A549 (cell line): ENCODE results near the gene ZNF785. TPM values are rescaled to one million over a fixed set of nuclear protein-coding genes. Genes with fewer than 3 reads are reported as not detected.

ENCODE experiments used
- BCL3 ChIP-seq: fragments of >200 bp; sonication (Bioruptor Twin); formaldehyde crosslinking; IDR thresholded peaks from 3 replicates; pipeline ENCODE4 v1.6.1; 2016
- BHLHE40 ChIP-seq: IDR thresholded peaks from 2 replicates; pipeline ENCODE4 v1.6.1; 2012; ENCODE audit warnings: low read depth, low read length, inconsistent platforms
- CEBPB ChIP-seq, 2 experiments: fragments of >200 bp in 1 of 2; sonication (Bioruptor Twin) in 1 of 2; formaldehyde crosslinking in 1 of 2; IDR thresholded peaks; 2 replicates each; pipeline ENCODE4 v1.6.1; 2012 to 2016
- CHD2 ChIP-seq: fragments of 150-350 bp; IDR thresholded peaks from 2 replicates; pipeline ENCODE4 v1.6.1; 2014; ENCODE audit warnings: low read length; ENCODE audit not compliant: partially characterized antibody
- CHD4 ChIP-seq: fragments of 200-600 bp; sonication (generic); IDR thresholded peaks from 2 replicates; pipeline ENCODE4 v1.6.1; 2016; ENCODE audit warnings: antibody characterized with exemption, mild to moderate bottlenecking, borderline replicate concordance
- CTCF ChIP-seq: fragments of >200 bp; sonication (Bioruptor Twin); formaldehyde crosslinking; IDR thresholded peaks from 3 replicates; pipeline ENCODE4 v1.5.1; 2016
- E2F6 ChIP-seq: IDR thresholded peaks from 2 replicates; pipeline ENCODE4 v1.6.1; 2012; ENCODE audit warnings: low read depth, borderline replicate concordance
- EHF ChIP-seq: fragments of 250-450 bp; sonication (Bioruptor Pico); IDR thresholded peaks from 2 replicates; pipeline ENCODE4 v1.5.0; 2020; ENCODE audit warnings: mild to moderate bottlenecking
- EHMT2 ChIP-seq: fragments of 200-600 bp; sonication (generic); IDR thresholded peaks from 2 replicates; pipeline ENCODE4 v1.6.1; 2016; ENCODE audit warnings: antibody characterized with exemption, low read depth, mild to moderate bottlenecking, moderate library complexity
- ELK1 ChIP-seq: fragments of 150-350 bp; IDR thresholded peaks from 2 replicates; pipeline ENCODE4 v1.6.1; 2014; ENCODE audit warnings: low read depth, mild to moderate bottlenecking, low read length
- EP300 ChIP-seq, 2 experiments: fragments of >200 bp; sonication (Bioruptor Twin); formaldehyde crosslinking; IDR thresholded peaks; 2 replicates in 1 of 2; 3 replicates in 1 of 2; pipeline ENCODE4 v1.6.1; 2016 to 2017
- FOSB ChIP-seq: fragments of 250-450 bp; sonication (Bioruptor Pico); IDR thresholded peaks from 2 replicates; pipeline ENCODE4 v1.5.0; 2020; ENCODE audit warnings: mild to moderate bottlenecking, moderate library complexity
- FOSL2 ChIP-seq, 2 experiments: fragments of 450-650 bp in 1 of 2; fragments of >200 bp in 1 of 2; sonication (Bioruptor Twin) in 1 of 2; formaldehyde crosslinking; IDR thresholded peaks; 2 replicates each; pipeline versions ENCODE4 v1.5.0 to v1.6.1; 2016 to 2020; ENCODE audit warnings: mild to moderate bottlenecking in 1 of 2, moderate library complexity in 1 of 2
- FOXS1 ChIP-seq: fragments of 250-450 bp; sonication (Bioruptor Pico); IDR thresholded peaks from 2 replicates; pipeline ENCODE4 v1.5.0; 2020; ENCODE audit warnings: mild to moderate bottlenecking, moderate library complexity
- GATA3 ChIP-seq: IDR thresholded peaks from 2 replicates; pipeline ENCODE4 v1.6.1; 2012; ENCODE audit warnings: borderline replicate concordance
- HES2 ChIP-seq: fragments of >200 bp; sonication (Bioruptor Twin); formaldehyde crosslinking; IDR thresholded peaks from 2 replicates; pipeline ENCODE4 v1.6.1; 2016
- HMGXB4 ChIP-seq: fragments of 250-450 bp; sonication (Bioruptor Pico); IDR thresholded peaks from 2 replicates; pipeline ENCODE4 v1.5.0; 2021; ENCODE audit warnings: mild to moderate bottlenecking, moderate library complexity, borderline replicate concordance
- HOXB13 ChIP-seq: fragments of 250-450 bp; sonication (Bioruptor Pico); IDR thresholded peaks from 2 replicates; pipeline ENCODE4 v1.5.0; 2020; ENCODE audit warnings: low read depth, mild to moderate bottlenecking, moderate library complexity
- JUNB ChIP-seq: fragments of >200 bp; sonication (Bioruptor Twin); formaldehyde crosslinking; IDR thresholded peaks from 2 replicates; pipeline ENCODE4 v1.6.1; 2016
- KDM5A ChIP-seq: fragments of 200-600 bp; sonication (generic); IDR thresholded peaks from 2 replicates; pipeline ENCODE4 v1.6.1; 2016; ENCODE audit warnings: antibody characterized with exemption, mild to moderate bottlenecking
- MAFK ChIP-seq: fragments of 450-650 bp; IDR thresholded peaks from 2 replicates; pipeline ENCODE4 v1.6.1; 2014; ENCODE audit not compliant: partially characterized antibody
- MAX ChIP-seq: IDR thresholded peaks from 2 replicates; pipeline ENCODE4 v1.6.1; 2012
- MYC ChIP-seq: IDR thresholded peaks from 2 replicates; pipeline ENCODE4 v1.6.1; 2012; ENCODE audit warnings: mild to moderate bottlenecking, inconsistent platforms, low read length, improper control_type of control experiment, borderline replicate concordance
- NFE2L2 ChIP-seq: fragments of 150-350 bp; conservative IDR thresholded peaks from 2 replicates; pipeline ENCODE4 v1.6.1; 2014; ENCODE audit warnings: low read length
- PHF8 ChIP-seq: fragments of 200-600 bp; sonication (generic); IDR thresholded peaks from 2 replicates; pipeline ENCODE4 v1.6.1; 2016; ENCODE audit warnings: low read depth, mild to moderate bottlenecking, antibody characterized with exemption, moderate library complexity, borderline replicate concordance
- POLR2A ChIP-seq: IDR thresholded peaks from 2 replicates; pipeline ENCODE4 v1.6.1; 2012; ENCODE audit warnings: mild to moderate bottlenecking, low read length
- POLR2AphosphoS2 ChIP-seq: conservative IDR thresholded peaks from 2 replicates; pipeline ENCODE4 v1.6.1; 2012; ENCODE audit warnings: low read length, improper control_type of control experiment, inconsistent platforms
- RARB ChIP-seq: fragments of 250-450 bp; sonication (Bioruptor Pico); IDR thresholded peaks from 2 replicates; pipeline ENCODE4 v1.8.0; 2021; ENCODE audit warnings: mild to moderate bottlenecking, moderate library complexity
- RFX5 ChIP-seq: fragments of 450-650 bp; IDR thresholded peaks from 2 replicates; pipeline ENCODE4 v1.7.1; 2014; ENCODE audit warnings: antibody characterized with exemption, mild to moderate bottlenecking, moderate library complexity
- TFCP2L1 ChIP-seq: fragments of 250-450 bp; sonication (Bioruptor Pico); IDR thresholded peaks from 2 replicates; pipeline ENCODE4 v1.5.0; 2021; ENCODE audit warnings: mild to moderate bottlenecking
- TP53 ChIP-seq: fragments of 250-450 bp; sonication (Bioruptor Pico); IDR thresholded peaks from 2 replicates; pipeline ENCODE4 v1.5.0; 2021; ENCODE audit warnings: mild to moderate bottlenecking, moderate library complexity
- ZC3H11A ChIP-seq: fragments of 450-650 bp; IDR thresholded peaks from 2 replicates; pipeline ENCODE4 v1.6.1; 2014; ENCODE audit warnings: antibody characterized with exemption, mild to moderate bottlenecking
- ZFP36 ChIP-seq: fragments of 450-650 bp; IDR thresholded peaks from 2 replicates; pipeline ENCODE4 v1.6.1; 2014; ENCODE audit warnings: borderline replicate concordance; ENCODE audit not compliant: partially characterized antibody
- ZNF302 ChIP-seq: fragments of 250-450 bp; sonication (Bioruptor Pico); IDR thresholded peaks from 2 replicates; pipeline ENCODE4 v1.9.0; 2021; ENCODE audit warnings: inconsistent platforms, mild to moderate bottlenecking, moderate library complexity
- ZSCAN20 ChIP-seq: fragments of 250-450 bp; sonication (Bioruptor Pico); IDR thresholded peaks from 2 replicates; pipeline ENCODE4 v1.8.0; 2022; ENCODE audit warnings: mild to moderate bottlenecking, moderate library complexity
- polyA plus RNA-seq, 4 experiments: library from polyadenylated mRNA; depleted of rRNA in 3 of 4; stranded (reverse); fragments of >200 nt; fragmentation: RNase III in 1 of 4; extraction: RNeasy Plus Mini Kit Qiagen cat#74134 plus additional on column Dnase treatment in 1 of 4; gene quantifications; 2 replicates in 3 of 4; 3 replicates in 1 of 4; pipeline ENCODE4 v1.2.3, GENCODE V29; 2011 to 2017

ZNF785 gene
- polyA plus RNA-seq, 2 of the 4 experiments (the other 2 are of a cell fraction) = not detected

GRCh38 chr16:30535106-30535776 is 50.3 kb downstream of the ZNF785 start (continued):
- peak; percentile 67; the same call in 1 of the 2 replicates for TF ChIP-seq E2F6
- no peak for TF ChIP-seq HES2
- TF ChIP-seq MYC = no peak
- no peak for TF ChIP-seq CTCF
- no peak; the same call in 1 of the 2 replicates for TF ChIP-seq PHF8
- TF ChIP-seq CHD2 = no peak
- 0 out of 2 replicates have a peak, but pooled peaks have one; percentile 39 for TF ChIP-seq HMGXB4
- peak; percentile 73; the same call in 1 of the 3 replicates for TF ChIP-seq BCL3
- TF ChIP-seq MAFK = no peak
- TF ChIP-seq ZSCAN20 (CRISPR knock-in tag) = no peak
- no peak for TF ChIP-seq EHF
- no peak for TF ChIP-seq EHMT2
- 0 out of 2 replicates have a peak, but pooled peaks have one; percentile 60 for TF ChIP-seq HOXB13 (CRISPR knock-in tag)
- TF ChIP-seq GATA3 = no peak
- no peak for TF ChIP-seq TP53
- TF ChIP-seq ELK1 = no peak
- no peak for TF ChIP-seq NFE2L2
- TF ChIP-seq KDM5A = no peak
- no peak for TF ChIP-seq ZFP36
- TF ChIP-seq FOSB (CRISPR knock-in tag) = no peak
- TF ChIP-seq FOSL2 (IDR thresholded peaks at IDR 0.05) = no peak
- TF ChIP-seq FOSL2 (CRISPR knock-in tag; IDR thresholded peaks at IDR 0.05) = no peak
- no peak for TF ChIP-seq EP300 (IDR thresholded peaks at IDR 0.05)
- no peak for TF ChIP-seq TFCP2L1 (CRISPR knock-in tag)
- TF ChIP-seq FOXS1 (CRISPR knock-in tag) = no peak
- TF ChIP-seq POLR2A = no peak
- TF ChIP-seq JUNB = no peak
- TF ChIP-seq CEBPB (IDR thresholded peaks at IDR 0.05) = no peak
- TF ChIP-seq ZNF302 (CRISPR knock-in tag) = 0 out of 2 replicates have a peak, but pooled peaks have one; percentile 24
- TF ChIP-seq POLR2AphosphoS2 = no peak
- TF ChIP-seq MAX = peak; percentile 71
- no peak for TF ChIP-seq BHLHE40
- no peak for TF ChIP-seq ZC3H11A
- no peak for TF ChIP-seq RFX5
- TF ChIP-seq CHD4 = no peak
- TF ChIP-seq RARB (CRISPR knock-in tag) = no peak
- TF ChIP-seq, all 56 proteins: peak for 8
